Body of pancreas (tissue), 4 donors: Measurements from ENCODE around the gene SYNGR1. TPM values are rescaled to one million over a fixed set of nuclear protein-coding genes. Genes with fewer than 3 reads are reported as not detected.

Experiments used
- ATAC-seq: fragments of 150-250 bp; one replicate; pipeline ENCODE4 v1.9.1; 2016
- DNase-seq, 4 donors: peaks; one replicate each; pipeline ENCODE4 v3.0.0-alpha.2; 2019
- H3K27ac ChIP-seq, 4 donors: fragments of 200-600 bp; sonication (generic); 1 replicate in 3 of 4; 2 replicates in 1 of 4; pipeline versions ENCODE4 v1.5.1 to v1.6.1; 2016 to 2019; ENCODE audit warnings: mild to moderate bottlenecking in 1 of 4, mixed read lengths in 1 of 4, moderate library complexity in 1 of 4
- H3K27me3 ChIP-seq, 2 donors: fragments of 200-600 bp; sonication (generic); one replicate each; pipeline ENCODE4 v1.6.0; 2016; ENCODE audit warnings: mild to moderate bottlenecking in 1 of 2
- H3K36me3 ChIP-seq, 2 donors: fragments of 200-600 bp; sonication (generic); replicated peaks in 1 of 2; 2 replicates each; pipeline ENCODE4 v1.5.1; 2016; ENCODE audit warnings: low read depth in 2 of 2; ENCODE audit not compliant: insufficient read depth in 1 of 2
- H3K4me1 ChIP-seq: fragments of 200-600 bp; sonication (generic); one replicate; pipeline ENCODE4 v1.6.0; 2016
- H3K4me3 ChIP-seq, 2 donors: fragments of 200-600 bp; sonication (generic); 1 replicate in 1 of 2; 2 replicates in 1 of 2; pipeline ENCODE4 v1.5.1; 2016 to 2019
- H3K9me3 ChIP-seq, 3 donors: fragments of 200-600 bp; sonication (generic); 1 replicate in 2 of 3; 2 replicates in 1 of 3; pipeline ENCODE4 v1.5.1; 2016
- POLR2A ChIP-seq, 3 donors: fragments of 450-650 bp; IDR thresholded peaks; one replicate each; pipeline ENCODE4 v1.6.1; 2016; ENCODE audit warnings: antibody characterized with exemption in 3 of 3, mild to moderate bottlenecking in 2 of 3
- WGBS, 2 donors: methylation state at CpG; one replicate each; pipeline ENCODE4 v1.1.5; 2017; 5-methylcytosine and 5-hydroxymethylcytosine counted together
- intact Hi-C: fragments of 100-400 bp; cut with DNase I; formaldehyde crosslinking; loops from one replicate; pipeline ENCODE4 v1.15.1; 2023
- total RNA-seq, 2 donors: library from RNA; depleted of rRNA; stranded (reverse); fragments of >200 nt; gene quantifications; one replicate each; pipeline ENCODE4 v1.1.0, GENCODE V29; 2016
- TF ChIP-seq, protein P1 (sequence below), 7 experiments: fragments of 450-650 bp in 4 of 7; fragments of 200-600 bp in 3 of 7; sonication (generic) in 3 of 7; IDR thresholded peaks; one replicate each; pipeline ENCODE4 v1.5.1; 2016 to 2019; ENCODE audit warnings: antibody characterized with exemption in 7 of 7

Gene SYNGR1
- total RNA-seq, 2 donors from 2014 or later: 15.2 to 35.0 TPM

DNA sequence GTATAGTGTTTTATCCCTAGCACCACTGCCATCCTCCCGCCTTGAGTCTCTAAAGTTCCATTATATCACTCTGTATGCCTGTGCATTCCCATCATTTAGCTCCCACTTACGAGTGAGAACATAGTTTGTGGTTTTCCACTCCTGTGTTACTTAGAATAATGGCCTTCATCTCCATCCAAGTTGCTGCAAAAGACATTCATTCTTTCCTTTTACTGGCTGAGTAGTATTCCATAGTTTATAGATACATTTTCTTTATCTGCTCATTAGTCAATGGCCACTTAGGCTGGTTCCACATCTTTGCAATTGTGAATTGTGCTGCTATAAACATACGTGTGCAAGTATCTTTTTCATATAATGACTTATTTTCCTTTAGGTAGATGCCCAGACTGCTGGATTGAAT lies 74.2 kb downstream of the SYNGR1 start:
- DNase-seq (no peak), ATAC-seq (no peak)
- intact Hi-C loops: no loop called here
- Histone ChIP-seq H3K9me3 (no peaks in the 10 kb centered on the region), H3K27ac (no peak overlapping the region), H3K4me3 (no peak overlapping the region), H3K27me3 (no peaks in the 10 kb centered on the region), H3K4me1 (no peaks in the 10 kb centered on the region), H3K36me3 (peaks cover 2 to 28% of the 10 kb centered on the region in 2 donors)
- TF ChIP-seq, protein P1, sequence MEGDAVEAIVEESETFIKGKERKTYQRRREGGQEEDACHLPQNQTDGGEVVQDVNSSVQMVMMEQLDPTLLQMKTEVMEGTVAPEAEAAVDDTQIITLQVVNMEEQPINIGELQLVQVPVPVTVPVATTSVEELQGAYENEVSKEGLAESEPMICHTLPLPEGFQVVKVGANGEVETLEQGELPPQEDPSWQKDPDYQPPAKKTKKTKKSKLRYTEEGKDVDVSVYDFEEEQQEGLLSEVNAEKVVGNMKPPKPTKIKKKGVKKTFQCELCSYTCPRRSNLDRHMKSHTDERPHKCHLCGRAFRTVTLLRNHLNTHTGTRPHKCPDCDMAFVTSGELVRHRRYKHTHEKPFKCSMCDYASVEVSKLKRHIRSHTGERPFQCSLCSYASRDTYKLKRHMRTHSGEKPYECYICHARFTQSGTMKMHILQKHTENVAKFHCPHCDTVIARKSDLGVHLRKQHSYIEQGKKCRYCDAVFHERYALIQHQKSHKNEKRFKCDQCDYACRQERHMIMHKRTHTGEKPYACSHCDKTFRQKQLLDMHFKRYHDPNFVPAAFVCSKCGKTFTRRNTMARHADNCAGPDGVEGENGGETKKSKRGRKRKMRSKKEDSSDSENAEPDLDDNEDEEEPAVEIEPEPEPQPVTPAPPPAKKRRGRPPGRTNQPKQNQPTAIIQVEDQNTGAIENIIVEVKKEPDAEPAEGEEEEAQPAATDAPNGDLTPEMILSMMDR (IDR thresholded peaks at IDR 0.05): no peak
- TF ChIP-seq POLR2A (IDR thresholded peaks at IDR 0.05): no peak
- WGBS, 2 donors: 95 to 96% methylated on average over 3 of the region's 3 CpGs

DNA sequence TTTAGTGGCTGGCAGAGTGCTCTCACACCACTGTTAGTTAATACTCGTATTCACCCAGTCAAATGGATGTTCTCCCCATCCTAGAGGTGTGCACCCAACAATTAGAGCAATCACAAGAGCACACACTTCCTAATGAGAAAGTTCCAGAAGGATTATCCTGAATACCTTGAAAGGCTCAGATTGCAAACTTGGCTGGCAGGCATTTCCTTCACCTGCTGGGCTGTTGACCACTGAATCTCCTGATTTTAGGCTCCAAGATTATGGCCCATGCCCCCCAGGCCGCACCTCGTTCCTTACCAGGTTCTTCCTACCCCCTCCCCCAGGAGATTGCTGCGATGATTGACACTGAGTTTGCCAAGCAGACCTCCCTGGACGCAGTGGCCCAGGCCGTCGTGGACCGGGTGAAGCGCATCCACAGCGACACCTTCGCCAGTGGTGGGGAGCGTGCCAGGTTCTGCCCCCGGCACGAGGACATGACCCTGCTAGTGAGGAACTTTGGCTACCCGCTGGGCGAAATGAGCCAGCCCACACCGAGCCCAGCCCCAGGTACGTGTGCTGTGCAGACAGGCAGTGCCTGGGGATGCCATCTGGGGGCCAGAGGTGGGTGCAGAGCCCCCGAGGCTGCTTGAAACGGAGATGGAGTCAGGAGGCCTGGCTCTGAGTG lies 76.7 kb downstream of the SYNGR1 start:
- intact Hi-C loops: no loop called here
- H3K27ac ChIP-seq: no peak overlapping the region
- no peaks in the 10 kb centered on the region for H3K27me3 ChIP-seq
- no peaks in the 10 kb centered on the region for H3K4me1 ChIP-seq
- no peaks in the 10 kb centered on the region for H3K9me3 ChIP-seq
- ATAC-seq (no peak), DNase-seq (no peak)
- WGBS, 2 donors: 92 to 93% methylated on average over 3 to 11 of the region's 20 CpGs
- H3K4me3 ChIP-seq: no peak overlapping the region
- TF ChIP-seq, protein P1 (IDR thresholded peaks at IDR 0.05): no peak
- H3K36me3 ChIP-seq: peaks cover 0 to 21% of the 10 kb centered on the region in 2 donors

DNA sequence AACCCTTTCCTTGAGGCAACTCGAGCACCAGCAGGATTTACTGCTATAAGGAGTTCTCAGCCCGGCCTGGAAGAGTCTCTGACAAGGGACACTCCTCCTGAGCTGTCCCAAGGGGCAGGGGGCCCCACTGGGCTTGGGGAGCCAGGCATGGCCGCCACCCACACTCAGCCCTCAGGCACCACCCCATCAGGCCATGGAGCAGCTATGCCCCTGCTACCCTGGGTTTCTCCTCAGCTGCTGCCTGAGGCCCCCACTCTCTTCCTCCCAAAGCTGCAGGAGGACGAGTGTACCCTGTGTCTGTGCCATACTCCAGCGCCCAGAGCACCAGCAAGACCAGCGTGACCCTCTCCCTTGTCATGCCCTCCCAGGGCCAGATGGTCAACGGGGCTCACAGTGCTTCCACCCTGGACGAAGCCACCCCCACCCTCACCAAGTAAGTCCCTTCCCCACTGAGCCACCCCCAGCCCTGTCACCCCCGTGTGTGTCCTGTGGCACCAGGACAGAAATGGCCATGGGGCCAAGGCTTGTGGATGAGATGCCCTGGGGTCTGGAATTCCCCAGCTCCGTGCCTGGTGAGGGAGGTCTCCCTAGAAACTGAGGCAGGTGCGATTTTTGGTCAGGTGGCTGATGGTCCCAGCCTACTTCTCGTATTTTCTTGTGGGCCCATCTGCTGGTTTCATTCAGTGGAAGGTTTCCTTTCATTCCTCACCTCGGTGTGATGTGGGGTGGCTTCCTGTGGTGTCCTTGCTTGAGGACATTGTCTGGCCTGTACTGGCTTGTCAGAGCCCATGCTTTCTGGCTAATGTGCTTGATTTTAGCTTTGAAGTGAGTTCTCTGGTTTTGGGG lies 78.2 kb downstream of the SYNGR1 start:
- Histone ChIP-seq H3K9me3 (no peaks in the 10 kb centered on the region), H3K4me1 (no peaks in the 10 kb centered on the region), H3K4me3 (no peak overlapping the region), H3K27ac (no peak overlapping the region), H3K27me3 (no peaks in the 10 kb centered on the region), H3K36me3 (peaks cover 7 to 22% of the 10 kb centered on the region in 2 donors)
- TF ChIP-seq, protein P1 (IDR thresholded peaks at IDR 0.05): no peak
- TF ChIP-seq POLR2A (IDR thresholded peaks at IDR 0.05): no peak
- no peak for ATAC-seq
- intact Hi-C loops: no loop called here
- DNase-seq: no peak
- 89 to 90% methylated on average over 2 to 11 of the region's 13 CpGs for WGBS, 2 donors

DNA sequence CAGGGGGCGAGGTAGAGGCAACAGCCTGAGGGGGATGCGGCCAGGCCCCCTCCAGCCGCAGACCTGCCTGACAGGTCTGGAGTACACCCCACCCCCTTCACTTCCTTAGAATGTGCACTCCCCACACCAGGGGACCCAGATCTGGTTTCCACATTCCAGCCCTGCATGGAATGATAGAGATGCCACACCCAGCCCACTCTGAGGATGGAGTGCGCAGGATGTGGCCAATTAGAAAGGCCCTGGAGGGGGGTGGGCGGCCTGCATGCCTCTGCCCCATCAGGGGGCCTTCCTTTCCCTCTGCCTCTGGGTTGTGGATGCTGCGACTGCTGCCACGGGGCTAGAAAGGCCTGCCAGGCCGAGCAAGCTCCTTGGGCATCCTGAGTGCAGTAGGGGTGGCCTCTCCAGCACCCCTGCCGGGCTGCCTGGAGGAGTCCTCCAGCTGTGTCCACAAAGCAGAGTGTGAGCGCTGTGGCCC lies 78.8 kb downstream of the SYNGR1 start:
- intact Hi-C loops: no loop called here
- TF ChIP-seq, protein P1 (IDR thresholded peaks at IDR 0.05): no peak
- no peak for TF ChIP-seq POLR2A (IDR thresholded peaks at IDR 0.05)
- WGBS, 2 donors: 79 to 94% methylated on average over 7 to 10 of the region's 10 CpGs
- Histone ChIP-seq H3K27me3 (no peaks in the 10 kb centered on the region), H3K36me3 (peaks cover 7 to 22% of the 10 kb centered on the region in 2 donors), H3K9me3 (no peaks in the 10 kb centered on the region), H3K27ac (no peak overlapping the region), H3K4me1 (no peaks in the 10 kb centered on the region), H3K4me3 (no peak overlapping the region)
- ATAC-seq (no peak), DNase-seq (no peak)
